ENCODE results near the gene RPRD1B. TPM values are rescaled to one million over a fixed set of nuclear protein-coding genes. Genes with fewer than 3 reads are reported as not detected.

RPRD1B gene
- total and polyA plus RNA-seq, 2 of the 13 experiments (the other 11 are each of a cell fraction or from before 2014, with no cell fraction given), result 31.1 to 41.5 TPM

GRCh38 chr20:37984018-37984785 is 49.3 kb upstream of the RPRD1B start (continued):
- no peak for TF ChIP-seq ZNF646 (CRISPR knock-in tag; IDR thresholded peaks at IDR 0.05)
- TF ChIP-seq ZNF235 (CRISPR knock-in tag; IDR thresholded peaks at IDR 0.05; ENCODE audit: borderline replicate concordance), result no peak
- TF ChIP-seq ZNF180 (CRISPR knock-in tag; IDR thresholded peaks at IDR 0.05; ENCODE audit: borderline replicate concordance, low read depth), result no peak
- peak; percentile 40; the same call in 1 of the 2 replicates for TF ChIP-seq ERF (CRISPR knock-in tag; IDR thresholded peaks at IDR 0.05)
- no peak for TF ChIP-seq ZNF816 (CRISPR knock-in tag; IDR thresholded peaks at IDR 0.05; ENCODE audit: borderline replicate concordance)
- TF ChIP-seq ATF7 (IDR thresholded peaks at IDR 0.05), result no peak
- no peak for TF ChIP-seq ATF7 (CRISPR knock-in tag; IDR thresholded peaks at IDR 0.05)
- 0 out of 2 replicates have a peak, but pooled peaks have one; percentile 57 for TF ChIP-seq FOXO4 (CRISPR knock-in tag; conservative IDR thresholded peaks at IDR 0.05)
- no peak; the same call in 1 of the 2 replicates for TF ChIP-seq PLSCR1 (CRISPR knock-in tag; IDR thresholded peaks at IDR 0.05; ENCODE audit: borderline replicate concordance)
- TF ChIP-seq ZSCAN22 (CRISPR knock-in tag; IDR thresholded peaks at IDR 0.05), result no peak
- TF ChIP-seq THAP8 (CRISPR knock-in tag; IDR thresholded peaks at IDR 0.05; ENCODE audit: borderline replicate concordance), result no peak
- 0 out of 2 replicates have a peak, but pooled peaks have one; percentile 60 for TF ChIP-seq ZNF264 (CRISPR knock-in tag; IDR thresholded peaks at IDR 0.05)
- TF ChIP-seq CHD4 (IDR thresholded peaks at IDR 0.05; ENCODE audit: borderline replicate concordance, low read length), result peak; percentile 94; the same call in 1 of the 2 replicates
- peak; percentile 69 for TF ChIP-seq UBTF (CRISPR knock-in tag; IDR thresholded peaks at IDR 0.05)
- TF ChIP-seq SNAI1 (CRISPR knock-in tag; IDR thresholded peaks at IDR 0.05; ENCODE audit: borderline replicate concordance), result no peak
- TF ChIP-seq ZNF615 (CRISPR knock-in tag; IDR thresholded peaks at IDR 0.05; ENCODE audit: borderline replicate concordance), result 0 out of 2 replicates have a peak, but pooled peaks have one; percentile 30
